HG03432 (cell line): ENCODE data around the gene TMEM52B.
"Not testable (repeated sequence)": the region's sequence is repeated elsewhere in the genome, so short reads cannot be mapped to it uniquely, and the experiment has no call there.

ENCODE experiments used
- ATAC-seq: cut with Tn5 transposase; IDR thresholded peaks from one replicate; pipeline ENCODE4 v1.9.1; 2021; ENCODE audit warnings: mild to moderate bottlenecking, moderate library complexity; ENCODE audit not compliant: unreplicated experiment

Gene TMEM52B

DNA sequence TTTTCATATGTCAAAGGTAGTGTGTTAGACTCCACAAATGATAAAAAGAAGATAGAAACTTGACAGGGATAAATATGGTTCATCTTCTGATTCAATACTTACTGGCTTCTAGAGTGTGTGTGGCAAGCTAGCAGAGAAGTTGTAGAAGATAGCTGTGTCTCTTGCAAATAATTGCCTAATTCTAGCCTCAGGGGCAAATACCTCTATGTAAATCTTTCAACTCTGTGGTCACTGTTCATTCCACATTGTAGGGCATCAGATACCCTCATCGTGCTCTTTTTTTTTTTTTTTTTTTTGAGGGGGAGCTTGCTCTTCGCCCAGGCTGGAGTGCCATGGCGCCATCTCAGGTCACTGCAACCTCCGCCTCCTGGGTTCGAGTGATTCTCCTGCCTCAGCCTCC is 8.6 kb upstream of the TMEM52B start:
- peak; percentile 62 for ATAC-seq

DNA sequence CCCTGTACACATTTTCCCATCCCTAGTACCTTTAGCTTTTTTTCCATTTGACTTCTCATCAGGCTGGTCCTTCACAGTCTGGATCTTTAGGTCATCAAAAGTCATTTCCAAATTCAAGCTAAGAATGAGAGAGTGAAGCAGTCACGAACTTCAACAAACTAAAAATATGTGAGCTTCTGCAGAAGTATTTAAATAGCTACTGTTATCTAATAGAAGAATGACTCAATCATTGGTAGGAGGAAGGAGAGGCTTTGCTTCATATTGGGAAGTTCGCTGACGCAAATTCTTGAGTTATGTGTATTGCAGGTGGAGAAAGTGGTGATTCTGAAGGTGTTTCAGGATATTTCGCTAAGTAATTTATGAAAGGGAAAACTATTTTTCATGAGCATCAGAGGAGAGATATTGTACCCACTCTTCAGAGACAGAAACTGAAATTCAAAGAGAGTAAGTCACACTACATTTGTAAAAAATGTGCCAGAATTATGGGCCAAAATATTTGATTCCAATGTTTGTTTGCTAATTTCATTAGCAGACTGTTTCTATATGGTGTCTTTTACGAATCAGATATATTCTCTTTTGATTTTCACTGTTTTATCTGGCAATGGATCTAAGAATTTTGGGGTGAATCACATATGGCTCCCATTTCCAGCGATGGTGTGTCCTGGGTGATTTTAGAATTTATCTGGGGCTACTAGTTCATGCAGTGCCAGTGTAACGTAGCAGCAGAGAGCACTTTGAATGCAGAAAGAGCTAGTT is 6.7 kb upstream of the TMEM52B start, which contains the start of gene OLR1:
Gene OLR1, minus strand, starts transcription at position 160 of the 756 bp plus-strand sequence. Its CDS starts 55 bp downstream, at position 105.
- no peak for ATAC-seq

DNA sequence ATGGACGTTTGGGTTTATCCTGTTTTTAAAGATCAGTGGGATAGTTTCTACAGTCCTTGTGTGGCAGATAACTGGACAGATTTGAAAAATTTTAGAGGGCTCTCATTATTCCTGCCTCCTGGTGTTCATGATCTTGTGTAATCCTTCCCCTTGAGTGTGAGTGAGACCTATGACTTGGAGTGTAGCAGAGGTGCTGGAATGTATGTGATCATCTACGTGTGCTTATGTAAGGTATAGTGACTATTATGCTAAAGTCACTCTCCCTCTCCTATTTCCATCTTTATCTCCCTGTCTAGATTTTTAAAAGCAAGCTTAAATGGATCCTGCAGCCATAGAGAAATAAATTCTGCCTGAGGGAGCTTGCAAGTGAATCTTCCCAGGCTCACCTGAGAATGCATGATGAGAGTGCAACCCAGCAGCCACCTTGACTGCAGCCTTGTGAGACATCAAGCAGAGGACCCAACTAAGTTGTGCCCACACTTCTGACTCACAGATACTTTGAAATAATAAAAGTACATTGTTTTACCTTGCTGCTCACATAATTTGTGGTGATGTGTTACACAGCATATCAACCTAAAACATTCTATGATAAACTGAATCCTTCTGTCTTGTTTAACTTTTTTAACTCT is 3.7 kb upstream of the TMEM52B start:
- no peak for ATAC-seq

DNA sequence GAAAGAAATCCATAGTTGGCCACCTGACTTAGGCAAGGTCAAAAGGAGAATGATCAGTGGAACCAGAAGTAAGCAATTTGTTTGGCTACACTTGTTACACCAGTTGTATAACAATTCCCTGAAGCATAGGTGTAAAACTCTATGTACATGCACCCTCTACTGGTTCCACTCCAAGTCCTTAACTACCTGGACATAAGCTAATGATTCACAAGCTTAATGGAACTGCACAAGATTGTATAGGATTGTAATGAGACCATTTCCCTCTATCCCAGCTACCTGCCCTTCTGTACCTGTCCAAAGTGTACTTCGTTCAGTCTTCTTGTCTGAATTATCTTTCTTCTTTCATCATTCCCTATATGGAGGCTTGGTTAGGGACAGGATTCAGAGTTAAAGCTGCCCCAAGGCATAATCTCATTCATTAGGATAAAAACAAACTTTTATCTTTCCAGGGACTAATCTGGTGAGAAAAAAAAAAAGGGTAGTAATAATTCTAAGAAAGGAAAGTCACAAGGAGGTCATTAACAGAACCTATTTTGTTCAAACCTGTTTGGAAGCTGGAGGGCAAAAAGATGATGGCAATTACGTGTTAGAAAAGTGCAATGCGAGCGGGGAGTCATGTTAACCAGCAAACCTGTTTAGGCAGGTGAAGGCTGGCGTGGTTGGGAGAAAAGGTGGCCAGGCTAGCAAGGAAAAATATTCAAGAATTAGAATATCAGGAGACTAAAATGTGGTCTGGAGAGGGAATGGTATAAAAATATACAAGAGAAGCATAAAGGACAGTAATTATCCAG is 2.8 kb upstream of the TMEM52B start:
- ATAC-seq, result no peak

DNA sequence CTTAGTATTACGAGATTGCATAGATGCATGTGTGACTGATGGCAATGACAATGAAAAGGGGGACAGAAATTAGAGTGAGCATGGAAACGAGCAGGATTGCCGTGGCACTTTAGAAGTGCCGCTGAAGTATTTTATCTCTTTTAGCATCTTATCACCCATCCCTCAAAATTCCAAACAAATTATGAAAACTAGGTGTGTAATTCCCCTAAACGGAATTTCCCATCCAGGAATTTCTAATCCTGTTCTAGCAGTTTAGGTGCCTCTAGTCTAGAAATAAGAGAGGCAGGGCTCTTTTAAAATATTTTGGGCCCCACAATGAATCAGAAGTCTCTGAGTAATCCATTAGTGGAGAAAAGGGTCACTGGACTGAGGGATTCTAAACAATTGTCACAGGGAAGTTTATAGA is 947 bp downstream of the TMEM52B start:
- no peak for ATAC-seq

DNA sequence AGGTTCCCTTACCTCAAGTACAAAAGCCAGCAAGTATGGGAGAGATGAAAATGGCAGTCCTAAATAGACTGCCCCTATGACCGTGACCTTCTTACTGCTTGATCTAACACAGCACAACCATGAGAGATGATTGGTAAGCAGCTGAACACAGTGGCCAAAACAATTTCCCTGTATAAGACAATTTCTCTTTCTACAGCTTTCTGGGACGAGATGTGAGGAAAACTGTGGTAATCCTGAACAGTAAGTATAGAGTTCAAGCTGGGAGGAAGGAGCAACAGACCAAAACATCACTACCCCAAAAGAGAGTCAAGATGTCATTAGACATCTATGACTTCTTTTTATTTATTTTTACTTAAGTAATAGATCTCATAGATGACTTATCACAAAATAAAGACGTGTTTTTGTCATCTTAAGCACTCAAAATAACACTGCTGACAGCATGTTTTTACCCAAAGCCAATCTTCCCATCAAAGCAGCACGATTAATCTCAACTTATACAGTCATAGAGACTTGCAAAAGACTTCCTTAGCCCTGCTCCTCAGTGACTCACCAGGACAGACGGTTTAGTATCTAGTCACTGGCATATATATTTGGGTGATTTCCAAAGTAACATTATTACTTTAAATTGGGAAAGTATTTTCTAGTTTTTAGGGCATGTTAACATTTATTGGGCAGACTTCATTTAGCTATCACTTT is 3.7 kb downstream of the TMEM52B start:
- no peak for ATAC-seq

DNA sequence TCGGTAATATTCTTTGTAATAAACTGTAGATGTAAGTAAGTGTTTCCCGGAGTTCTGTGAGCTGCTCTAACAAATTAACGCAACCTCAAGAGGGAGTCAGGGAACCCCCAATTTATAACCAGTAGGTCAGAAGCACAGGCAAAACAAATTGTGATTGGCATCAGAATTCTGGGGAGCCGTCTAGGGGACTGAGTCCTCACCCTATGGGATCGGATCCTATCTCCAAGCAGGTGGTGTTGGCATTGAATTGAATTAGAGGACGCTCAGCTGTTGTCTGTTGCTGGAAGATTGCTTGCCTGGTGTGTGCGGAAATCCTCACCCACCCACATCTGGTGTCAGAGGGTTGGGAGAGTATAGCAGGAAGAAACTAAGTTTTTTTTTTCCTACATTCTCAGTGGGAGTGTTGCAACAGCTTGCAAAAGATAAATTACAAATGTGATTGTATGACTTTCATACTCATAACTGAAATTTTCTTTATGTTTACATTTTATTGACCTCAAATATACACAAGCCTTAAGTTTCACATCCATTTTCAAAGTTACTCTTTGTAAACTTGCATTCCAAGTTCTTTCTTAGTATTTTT is 5.5 kb downstream of the TMEM52B start:
- ATAC-seq, result no peak

DNA sequence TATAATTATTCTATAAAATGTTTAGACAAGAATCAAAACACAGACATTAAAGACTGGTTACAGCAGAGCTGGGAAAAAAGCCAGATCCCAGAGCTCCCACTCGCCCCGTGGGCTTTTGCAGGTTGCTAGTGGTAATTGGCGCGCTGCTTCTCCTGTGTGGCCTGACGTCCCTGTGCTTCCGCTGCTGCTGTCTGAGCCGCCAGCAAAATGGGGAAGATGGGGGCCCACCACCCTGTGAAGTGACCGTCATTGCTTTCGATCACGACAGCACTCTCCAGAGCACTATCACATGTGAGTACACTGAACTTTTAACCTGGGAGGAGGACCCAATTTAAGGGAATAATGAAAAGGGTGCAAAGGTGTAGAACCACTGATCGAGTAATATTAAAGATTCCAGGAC is 7.5 kb downstream of the TMEM52B start:
- ATAC-seq, result no peak

DNA sequence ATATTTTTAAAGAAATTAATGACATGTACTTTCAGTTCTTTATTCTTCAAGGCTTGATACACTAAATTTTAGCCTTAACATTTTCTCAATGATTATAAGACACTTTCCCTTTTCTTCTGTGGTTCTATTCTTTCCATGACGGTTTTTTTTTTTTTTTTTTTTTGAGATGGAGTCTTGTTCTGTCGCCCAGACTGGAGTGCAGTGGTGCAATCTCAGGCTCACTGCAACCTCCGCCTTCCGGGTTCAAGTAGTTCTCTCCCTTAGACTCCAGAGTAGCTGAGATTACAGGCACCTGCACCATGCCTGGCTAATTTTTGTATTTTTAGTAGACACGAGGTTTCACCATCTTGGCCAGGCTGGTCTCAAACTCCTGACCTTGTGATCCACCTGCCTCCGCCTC is 8.1 kb downstream of the TMEM52B start:
- not testable (repeated sequence) for ATAC-seq

DNA sequence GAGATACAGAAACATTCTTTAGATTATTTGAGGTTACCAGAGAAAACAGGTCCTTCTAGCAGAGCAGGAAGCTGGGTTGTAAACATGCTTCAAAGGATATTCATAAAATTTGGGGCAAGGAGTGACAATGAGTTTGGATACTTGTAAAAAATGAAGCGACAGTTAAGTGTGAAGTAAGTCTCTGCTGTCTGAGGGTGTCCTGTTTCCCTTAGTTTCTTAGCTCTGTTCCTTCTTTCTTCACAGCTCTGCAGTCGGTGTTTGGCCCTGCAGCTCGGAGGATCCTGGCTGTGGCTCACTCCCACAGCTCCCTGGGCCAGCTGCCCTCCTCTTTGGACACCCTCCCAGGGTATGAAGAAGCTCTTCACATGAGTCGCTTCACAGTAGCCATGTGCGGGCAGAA is 10.8 kb downstream of the TMEM52B start:
- ATAC-seq, result no peak

DNA sequence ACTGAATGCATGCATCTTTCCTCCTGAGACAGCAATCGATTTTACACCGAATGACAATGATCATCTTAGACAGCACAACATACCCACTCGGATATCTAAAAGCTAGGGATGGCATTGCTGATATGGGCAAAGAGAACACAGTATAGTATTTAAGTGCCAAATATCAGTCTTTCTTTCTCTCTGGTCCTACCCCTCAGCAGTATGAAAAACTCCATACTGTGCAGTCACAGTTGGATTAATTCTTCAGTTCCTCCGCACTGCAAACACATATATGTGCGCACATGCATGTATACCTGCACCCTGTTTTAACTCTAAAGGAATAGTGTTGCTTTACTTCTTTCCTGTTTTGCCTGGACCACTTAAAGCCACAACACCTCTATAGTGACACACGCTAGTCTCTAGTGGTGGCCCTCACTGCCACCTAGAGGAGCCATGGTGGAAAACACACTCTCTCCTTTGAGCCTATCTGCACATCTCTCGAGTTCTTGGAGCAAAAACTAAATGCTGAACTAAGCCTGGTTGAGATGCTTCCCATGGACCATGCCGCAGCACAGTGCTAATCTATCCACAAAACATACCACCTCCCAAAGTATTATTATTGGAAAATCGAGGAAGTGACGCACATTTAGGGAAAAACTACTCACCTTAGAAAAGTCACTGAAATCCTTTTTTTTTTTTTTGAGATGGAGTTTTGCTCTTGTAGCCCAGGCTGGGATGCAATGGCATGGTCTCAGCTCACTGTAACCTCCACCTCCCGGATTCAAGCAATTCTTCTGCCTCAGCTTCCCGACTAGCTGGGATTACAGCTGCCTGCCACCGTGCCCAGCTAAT is 11.9 kb downstream of the TMEM52B start:
- ATAC-seq, result peak; percentile 88

DNA sequence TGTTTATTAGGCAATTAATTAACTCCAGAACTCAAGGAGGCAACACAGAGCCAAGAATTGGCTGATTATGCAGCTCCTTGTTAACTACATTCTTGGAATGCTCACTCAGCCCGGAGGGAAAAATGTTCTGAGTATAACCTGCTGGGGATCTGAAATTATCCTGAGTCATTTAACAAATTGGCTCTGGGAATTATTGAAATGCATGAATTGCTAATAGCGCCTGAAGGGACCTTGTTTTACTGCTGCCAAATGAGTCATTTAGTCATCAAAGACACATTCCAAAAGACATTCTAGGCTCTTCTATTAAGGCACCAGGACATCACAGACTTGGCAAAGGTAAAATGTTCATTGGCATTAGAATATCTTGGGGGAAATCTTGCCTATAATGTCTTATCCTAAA is 13.0 kb downstream of the TMEM52B start:
- ATAC-seq, result no peak

DNA sequence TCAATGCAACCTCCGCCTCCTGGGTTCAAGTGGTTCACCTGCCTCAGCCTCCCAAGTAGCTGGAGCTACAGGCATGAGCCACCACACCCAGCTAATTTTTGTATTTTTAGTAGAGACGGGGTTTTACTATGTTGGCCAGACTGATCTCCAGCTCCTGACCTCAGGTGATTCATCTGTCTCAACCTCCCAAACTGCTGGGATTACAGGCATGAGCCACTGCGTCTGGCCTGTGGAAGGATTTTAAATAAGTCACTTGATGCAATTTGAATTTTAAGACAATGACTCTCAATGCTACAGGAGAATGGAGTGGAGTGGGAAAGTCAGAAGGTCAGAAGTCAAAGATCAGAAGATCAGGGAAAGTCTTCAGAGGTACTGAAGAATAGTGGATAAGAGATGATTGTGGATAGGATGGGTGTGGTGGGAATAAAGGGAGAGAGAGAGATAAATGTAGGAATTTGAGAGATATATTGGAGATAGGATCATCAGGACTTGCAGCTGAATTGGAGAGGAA is 15.4 kb downstream of the TMEM52B start:
- ATAC-seq, result no peak

DNA sequence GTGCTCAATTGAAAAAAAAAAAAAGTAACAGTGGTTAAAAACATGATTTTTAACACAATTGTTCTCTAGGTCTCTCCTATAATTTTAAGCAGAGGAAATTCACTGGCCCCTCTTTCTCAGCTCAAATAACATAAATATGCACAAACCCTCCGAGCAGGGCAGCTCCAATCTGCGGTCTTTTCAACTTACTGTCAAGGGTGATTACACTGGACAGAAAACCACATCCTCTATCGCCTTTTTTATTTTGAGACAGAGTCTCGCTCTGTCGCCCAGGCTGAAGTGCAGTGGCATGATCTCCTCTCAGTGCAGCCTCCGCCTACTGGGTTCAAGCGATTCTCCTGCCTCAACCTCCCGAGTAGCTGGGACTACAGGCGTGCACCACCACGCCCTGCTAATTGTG is 17.4 kb downstream of the TMEM52B start:
- peak; percentile 92 for ATAC-seq

DNA sequence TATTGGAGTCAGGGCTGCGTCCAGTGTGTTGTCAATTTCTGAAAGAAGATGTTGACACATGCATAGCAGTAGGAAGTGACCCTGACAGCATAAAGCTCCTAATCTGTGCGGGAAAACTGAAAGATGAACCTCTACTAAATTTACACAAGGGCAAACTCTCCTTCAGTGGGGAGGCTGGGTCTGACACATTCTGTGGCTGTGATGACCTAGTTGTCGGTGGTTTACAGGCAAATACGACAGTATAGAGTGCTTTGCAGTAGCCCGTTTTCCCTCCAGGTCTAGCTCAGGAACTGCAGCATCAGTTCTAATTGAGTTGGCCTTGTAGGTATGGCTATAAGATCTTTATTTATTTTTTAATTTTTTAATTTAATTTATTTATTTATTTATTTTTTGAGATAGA is 19.0 kb downstream of the TMEM52B start:
- ATAC-seq, result no peak

DNA sequence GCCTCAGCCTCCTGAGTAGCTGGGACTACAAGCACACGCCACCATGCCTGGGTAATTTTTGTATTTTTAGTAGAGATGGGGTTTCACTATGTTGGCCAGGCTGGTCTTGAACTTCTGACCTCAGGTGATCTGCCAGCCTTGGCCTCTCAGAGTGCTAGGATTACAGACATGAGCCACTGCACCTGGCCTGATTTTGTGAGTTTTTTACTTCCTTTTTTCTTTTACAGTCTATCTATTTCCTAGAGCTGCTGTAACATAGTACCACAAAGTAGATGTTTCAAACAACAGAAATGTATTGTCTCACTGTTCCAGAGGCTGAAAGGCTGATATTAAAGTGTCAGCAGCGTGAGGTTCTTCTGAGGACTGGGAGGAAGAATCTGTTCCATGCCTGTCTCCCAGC is 25.7 kb downstream of the TMEM52B start:
- ATAC-seq, result not testable (repeated sequence)

DNA sequence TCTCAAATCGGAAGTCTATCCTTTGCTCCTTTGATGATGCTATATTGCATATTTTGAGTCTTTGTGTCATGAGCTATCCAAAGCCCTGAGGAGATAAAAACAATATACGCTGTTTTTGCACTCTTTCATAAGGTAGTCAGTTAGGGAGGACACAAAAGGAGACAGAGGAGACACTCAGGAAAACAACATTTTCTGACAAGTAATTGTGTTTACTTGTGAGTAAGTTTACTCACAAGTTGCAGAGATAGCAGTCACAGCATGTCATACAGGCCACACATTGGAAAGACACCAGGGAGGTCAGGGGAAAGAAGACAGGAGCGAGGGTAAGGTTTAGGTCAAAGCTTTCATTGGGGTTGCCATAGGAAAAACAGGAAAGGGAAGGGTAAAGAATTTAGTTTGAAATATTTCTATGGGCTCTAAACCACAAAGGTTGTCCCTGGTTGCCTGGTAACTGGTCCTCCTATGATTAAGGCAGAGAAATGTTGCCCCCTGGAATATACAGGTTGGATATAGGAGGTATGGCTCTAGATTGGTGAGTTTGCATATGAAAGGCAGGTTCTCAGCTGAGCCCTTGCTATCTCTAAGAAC is 26.5 kb downstream of the TMEM52B start:
- ATAC-seq, result no peak

DNA sequence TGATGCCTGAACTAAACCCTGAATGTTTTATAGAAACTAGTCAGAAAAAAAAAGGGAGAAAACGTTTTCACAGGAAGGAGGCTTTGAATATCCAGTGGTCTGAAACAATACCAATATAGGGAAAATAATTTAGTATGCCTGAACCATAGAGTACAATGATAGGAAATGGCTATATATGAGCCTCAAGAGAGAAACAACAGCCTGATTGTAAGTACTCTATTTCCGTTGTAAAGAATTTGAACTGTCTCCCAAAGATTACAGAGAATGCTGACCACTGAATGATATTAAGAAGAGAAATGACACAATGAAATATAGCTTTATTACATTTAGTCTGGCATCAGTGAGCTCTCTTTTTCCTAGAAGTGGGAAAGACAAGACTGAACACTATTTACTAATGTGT is 28.3 kb downstream of the TMEM52B start:
- ATAC-seq, result no peak

DNA sequence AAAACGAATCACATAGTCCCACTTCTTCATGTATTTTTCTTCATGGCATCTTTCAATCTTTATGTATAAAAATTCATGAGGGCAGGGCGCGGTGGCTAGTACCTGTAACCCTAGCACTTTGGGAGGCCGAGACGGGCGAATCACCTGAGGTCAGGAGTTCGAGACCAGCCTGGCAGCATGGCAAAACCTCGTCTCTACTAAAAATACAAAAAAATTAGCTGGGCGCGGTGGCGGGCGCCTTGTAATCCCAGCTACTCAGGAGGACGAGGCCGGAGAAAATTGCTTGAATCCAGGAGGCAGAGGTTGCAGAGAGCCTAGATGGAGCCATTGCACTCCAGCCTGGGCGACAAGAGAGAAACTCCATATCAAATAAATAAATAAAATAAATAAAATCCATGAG is 31.4 kb downstream of the TMEM52B start:
- no peak for ATAC-seq
